T-helper 9 cell (primary cell): ENCODE measurements around the gene OPHN1.

Source experiments
- DNase-seq: peaks from one replicate; pipeline ENCODE4 v3.0.0-alpha.2; 2020

Gene OPHN1

DNA sequence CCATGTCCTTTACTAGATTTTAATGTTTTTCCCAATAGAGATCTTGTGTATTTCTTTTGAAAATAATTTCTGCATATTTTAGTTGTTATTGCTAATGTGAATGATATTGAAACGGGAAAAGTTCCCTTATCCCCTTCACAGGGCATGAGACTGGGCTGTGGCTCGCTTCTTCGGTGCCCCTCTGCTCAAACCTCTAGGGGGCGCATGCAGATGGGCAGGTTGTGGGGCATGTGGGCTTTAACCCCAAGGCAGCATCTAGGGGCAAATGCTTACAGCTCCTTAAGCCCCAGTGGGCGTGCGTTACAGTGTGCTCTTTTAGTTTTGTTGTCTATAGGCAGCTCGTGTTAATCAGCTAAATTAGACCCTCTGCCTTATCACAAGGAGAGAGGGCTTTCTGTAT, 194.7 kb downstream of the OPHN1 start:
- DNase-seq: peak; percentile 0

DNA sequence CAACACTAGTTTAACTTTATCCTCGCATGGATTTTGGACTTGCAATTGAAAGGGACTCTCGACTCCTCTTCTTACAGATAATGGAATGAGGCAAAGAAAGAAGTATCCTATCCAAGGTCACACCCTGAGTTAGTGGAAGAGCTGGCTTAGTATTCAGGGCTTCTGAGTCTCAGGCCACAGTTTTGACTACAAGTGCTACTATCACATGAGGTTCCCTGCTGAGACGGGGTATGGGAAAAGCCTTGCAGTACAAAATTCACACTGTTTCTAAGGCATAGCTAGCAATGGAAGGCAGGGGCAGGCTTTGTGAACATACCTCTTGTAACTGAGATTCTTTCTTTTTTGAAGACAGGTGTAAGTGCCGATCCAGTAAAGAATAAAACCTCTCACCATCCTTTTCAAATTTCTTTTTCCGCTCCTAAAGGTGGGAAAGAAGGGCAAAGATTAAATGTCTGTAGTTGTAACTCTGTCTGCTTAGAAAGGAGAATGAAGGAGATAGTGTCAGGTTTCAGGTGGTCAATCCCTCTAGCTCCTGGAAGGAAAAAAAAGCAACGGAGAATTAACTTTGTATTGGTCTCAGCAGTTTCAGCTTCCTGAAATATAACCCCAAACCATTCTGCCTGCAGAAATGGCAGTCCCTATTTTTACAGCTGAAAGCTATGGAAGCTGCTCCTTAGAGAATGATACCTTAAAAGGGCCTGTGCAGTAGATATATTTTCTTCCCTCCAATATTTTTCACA, 199.0 kb downstream of the OPHN1 start:
- no peak for DNase-seq

- DNase-seq: no peak
Observed at GRCh38 chrX:68232206-68232605, 201.1 kb downstream of the OPHN1 start.

GRCh38 chrX:68209008-68209407, 224.3 kb downstream of the OPHN1 start:
- no peak for DNase-seq

GRCh38 chrX:68204521-68205038, 228.7 kb downstream of the OPHN1 start:
- DNase-seq: no peak

- DNase-seq: no peak
Observed at GRCh38 chrX:68203646-68204045, 229.6 kb downstream of the OPHN1 start.

DNA sequence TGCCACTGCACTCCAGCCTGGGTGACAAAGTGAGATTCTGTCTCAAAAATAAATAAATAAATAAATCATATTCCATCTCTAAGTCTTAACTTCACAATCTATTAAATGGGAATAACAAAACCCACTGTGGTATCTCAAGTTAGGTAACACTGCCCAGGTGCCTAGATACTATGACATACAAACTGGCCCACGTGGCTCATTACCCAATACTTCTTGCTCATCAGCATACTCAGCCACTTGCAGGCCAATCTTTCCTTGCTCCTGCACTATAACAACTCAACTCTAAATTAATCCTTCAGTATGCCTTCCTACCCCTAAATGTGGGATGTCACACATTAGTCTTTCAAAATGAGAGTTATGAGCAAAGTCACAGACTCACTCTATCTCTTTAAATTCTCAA, 230.1 kb downstream of the OPHN1 start:
- no peak for DNase-seq

- no peak for DNase-seq
Observed at GRCh38 chrX:68199062-68199848, 234.0 kb downstream of the OPHN1 start.

DNA sequence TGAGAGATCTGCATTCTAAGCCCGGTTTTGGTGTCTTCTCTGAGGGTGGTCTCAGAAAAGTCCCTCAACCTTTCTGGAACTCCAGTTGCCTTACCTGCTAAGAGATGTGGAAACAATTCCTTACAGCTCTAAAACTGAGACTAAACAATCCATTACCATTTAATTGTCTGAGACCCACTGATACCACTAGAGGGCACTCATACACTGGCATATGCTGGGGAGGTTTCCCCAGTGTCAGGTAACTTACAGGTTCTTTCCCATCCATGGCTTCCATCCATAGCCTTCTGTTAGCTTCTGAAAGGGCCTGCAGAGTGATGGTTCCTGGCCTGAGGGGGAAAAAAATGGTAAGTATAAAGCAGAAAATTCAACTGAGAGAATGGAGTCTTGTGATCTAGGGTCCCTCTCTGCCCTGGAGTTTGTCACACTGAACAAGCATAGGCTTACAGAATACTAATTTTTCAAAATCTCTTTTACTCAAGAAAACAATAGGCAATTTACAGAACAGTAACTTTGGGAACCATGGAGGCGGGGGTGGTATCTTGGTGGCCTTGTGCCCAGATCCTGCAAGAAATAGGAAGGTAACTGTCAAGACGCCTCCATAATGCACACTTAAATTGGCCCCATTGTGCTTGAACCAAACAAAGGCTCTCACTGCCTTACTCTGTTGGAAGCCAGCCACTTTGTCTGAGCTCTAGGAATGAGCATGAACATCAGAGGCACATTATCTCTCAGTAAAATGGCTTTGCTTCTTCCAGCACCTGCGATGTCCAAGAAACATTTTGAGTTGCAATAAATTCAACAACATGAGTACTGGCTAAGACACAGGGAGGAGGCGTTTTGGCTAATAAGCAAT, 236.1 kb downstream of the OPHN1 start:
- peak; percentile 1 for DNase-seq

DNA sequence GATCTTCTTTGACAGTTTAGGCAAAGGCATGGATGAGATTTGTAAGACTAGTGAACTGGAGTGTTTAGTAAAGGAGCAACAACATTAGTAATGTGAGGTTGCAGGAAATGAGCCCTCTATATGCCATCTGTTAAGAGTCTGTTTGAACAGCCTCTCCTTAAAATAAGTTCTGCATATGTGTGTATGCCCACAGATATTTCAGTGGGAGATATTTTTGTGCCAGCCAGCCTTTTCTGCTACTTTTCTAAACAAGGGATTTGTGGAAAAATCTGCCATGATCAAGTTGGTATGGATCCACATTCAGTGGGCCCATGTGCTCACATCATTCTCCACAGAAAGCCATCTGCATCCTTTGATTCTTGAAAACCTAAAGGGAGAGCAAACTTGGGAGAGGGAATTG, 237.7 kb downstream of the OPHN1 start:
- no peak for DNase-seq

- no peak for DNase-seq
Observed at GRCh38 chrX:68193786-68194185, 239.5 kb downstream of the OPHN1 start.

- DNase-seq: no peak
Observed at GRCh38 chrX:68193234-68193633, 240.1 kb downstream of the OPHN1 start.

GRCh38 chrX:68190799-68191198, 242.5 kb downstream of the OPHN1 start:
- no peak for DNase-seq

DNA sequence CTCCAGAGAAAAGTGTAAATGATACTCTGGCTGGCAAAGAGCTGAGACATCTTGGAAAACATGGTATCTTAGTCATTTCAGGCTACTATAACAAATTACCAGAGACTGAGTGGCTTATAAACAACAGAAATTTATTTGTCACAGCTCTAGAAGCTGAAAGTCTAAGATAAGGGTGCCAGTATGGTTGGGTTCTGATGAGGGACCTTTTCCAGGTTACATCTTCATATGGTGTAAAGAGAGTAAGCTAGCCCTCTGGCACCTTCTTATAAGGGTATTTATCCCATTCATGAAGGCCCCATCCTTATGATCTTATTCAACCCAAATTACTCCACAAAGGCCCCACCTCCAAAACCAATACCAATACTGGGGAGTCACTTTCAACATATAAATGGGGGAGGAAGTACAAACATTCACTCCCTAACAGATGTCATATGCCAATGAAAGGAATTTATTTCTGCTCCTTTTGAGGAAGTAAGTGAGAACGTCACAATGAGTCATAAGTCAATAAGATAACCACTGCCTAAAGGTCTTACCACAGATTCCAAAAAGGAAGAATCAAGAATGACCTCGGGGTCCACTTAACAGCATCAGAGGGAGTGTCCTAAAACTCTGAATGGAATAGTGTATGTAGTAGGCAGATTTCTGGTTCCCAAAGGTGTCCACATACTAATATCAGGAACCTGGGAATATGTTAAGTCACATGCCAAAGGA, 246.6 kb downstream of the OPHN1 start:
- no peak for DNase-seq

DNA sequence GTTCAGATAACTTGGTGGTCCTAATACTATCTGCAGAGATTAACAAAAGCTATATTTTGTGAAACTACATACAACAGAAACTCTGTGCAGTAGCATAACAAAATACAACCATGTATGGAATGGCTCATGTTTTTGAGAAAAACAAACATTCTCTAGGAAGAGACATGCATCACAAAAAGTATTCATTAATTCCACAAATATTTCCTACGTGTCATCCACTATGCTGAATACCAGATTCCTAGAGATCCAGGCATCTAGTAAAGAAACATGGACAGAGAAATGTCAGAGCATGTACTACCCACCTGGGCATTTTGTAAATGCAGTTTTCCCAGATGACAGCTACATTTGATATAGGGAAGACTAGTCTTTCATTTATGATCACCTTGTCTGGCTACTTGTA, 248.1 kb downstream of the OPHN1 start:
- DNase-seq: no peak

- DNase-seq: no peak
Observed at GRCh38 chrX:68183612-68184214, 249.6 kb downstream of the OPHN1 start.

- DNase-seq: no peak
Observed at GRCh38 chrX:68180579-68180978, 252.7 kb downstream of the OPHN1 start.

GRCh38 chrX:68179355-68179754, 253.9 kb downstream of the OPHN1 start:
- no peak for DNase-seq

DNA sequence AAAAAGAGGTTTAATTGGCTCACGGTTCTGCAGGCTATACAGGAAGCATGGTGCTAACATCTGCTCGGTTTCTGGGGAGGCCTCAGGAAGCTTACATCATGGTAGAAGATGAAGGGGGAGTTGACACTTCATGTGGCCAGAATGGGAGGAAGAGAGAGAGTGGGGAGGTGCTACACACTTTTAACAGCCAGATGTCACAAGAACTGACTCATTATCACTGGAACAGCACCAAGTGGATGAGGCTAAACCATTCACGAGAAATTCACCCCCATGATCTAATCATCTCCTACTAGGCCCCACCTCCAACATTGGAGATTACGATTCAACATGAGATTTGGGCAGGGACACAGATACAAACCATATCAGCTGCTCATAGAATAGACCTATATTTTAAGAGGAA, 255.8 kb downstream of the OPHN1 start:
- no peak for DNase-seq

DNA sequence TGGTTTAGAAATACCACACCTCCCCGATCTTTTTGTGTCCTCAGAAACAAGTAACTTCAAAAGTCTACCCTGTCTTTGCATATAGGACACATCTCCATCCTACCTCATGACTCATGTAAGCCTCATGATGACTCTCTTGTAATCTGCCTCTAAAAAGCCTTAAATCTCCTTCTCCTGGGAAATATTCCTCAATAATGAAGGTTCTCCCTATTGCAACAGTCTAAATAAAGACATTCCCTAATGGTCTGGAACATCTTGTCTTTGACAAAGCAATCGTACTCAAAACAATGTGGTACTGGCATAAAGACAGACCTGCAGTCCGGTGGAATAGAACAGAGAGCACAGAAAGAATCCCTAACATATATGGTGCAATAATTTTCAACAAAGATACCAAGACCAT, 257.7 kb downstream of the OPHN1 start:
- DNase-seq: no peak

DNA sequence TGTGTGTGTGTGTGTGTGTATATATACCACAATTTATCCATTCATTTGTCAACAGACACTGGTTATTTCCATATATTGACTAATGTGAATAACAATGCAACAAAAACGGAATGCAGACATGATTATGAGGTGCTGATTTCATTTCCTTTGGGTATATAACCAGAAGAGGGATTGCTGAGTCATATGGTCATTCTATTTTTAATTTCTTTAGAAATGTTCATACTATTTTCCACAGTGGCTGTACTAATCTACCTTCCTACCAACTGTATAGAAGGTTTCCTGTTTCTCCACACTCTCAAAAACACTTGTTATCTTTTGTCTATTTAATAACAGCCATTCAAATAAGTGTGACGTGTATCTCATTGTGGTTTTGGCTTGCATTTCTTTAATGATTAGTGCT, 269.9 kb downstream of the OPHN1 start:
- DNase-seq: no peak

GRCh38 chrX:68147848-68148247, 285.4 kb downstream of the OPHN1 start:
- DNase-seq: no peak
